H1 (cell line): ENCODE results near the gene AQP6. TPM values are rescaled to one million over a fixed set of nuclear protein-coding genes. Genes with fewer than 3 reads are reported as not detected.
A peak's percentile ranks its signal among the peaks of the same experiment; 100 is the strongest.

Experiments
- CTCF ChIA-PET: fragments of 300-600 bp; sonication (Branson Sonifier 250); formaldehyde crosslinking; loops from one replicate; lab custom pipeline; 2021; ENCODE audit not compliant: partially characterized antibody; lab: Charles Lee
- POLR2A ChIA-PET: fragments of 300-600 bp; sonication (Branson Sonifier 250); formaldehyde crosslinking; loops from one replicate; lab custom pipeline; 2021; ENCODE audit warnings: inconsistent platforms; ENCODE audit not compliant: partially characterized antibody; lab: Charles Lee
- DNase-seq, 2 experiments: peaks; one replicate each; pipeline versions ENCODE4 v3.0.0 to v3.0.0-alpha.2; 2010 to 2022; ENCODE audit warnings: low spot score in 2 of 2, low read depth in 1 of 2, mixed read lengths in 1 of 2
- FAIRE-seq: peaks from 2 replicates; lab custom pipeline; 2011; peaks lifted over from hg19 to GRCh38; lab: Jason Lieb, UNC
- H2AFZ ChIP-seq: 2 replicates; pipeline ENCODE4 v1.8.1; 2012; ENCODE audit warnings: low read length, inconsistent platforms
- H2AK5ac ChIP-seq: 2 replicates; pipeline ENCODE4 v1.6.1; 2013; ENCODE audit warnings: low read depth, low read length
- H2BK120ac ChIP-seq: replicated peaks from 2 replicates; pipeline ENCODE3; 2013; ENCODE audit warnings: low read depth, low read length, inconsistent platforms
- H2BK12ac ChIP-seq: 2 replicates; pipeline ENCODE4 v1.6.1; 2013; ENCODE audit warnings: low read depth, low read length
- H2BK15ac ChIP-seq: 2 replicates; pipeline ENCODE4 v1.6.1; 2013; ENCODE audit warnings: low read length
- H2BK20ac ChIP-seq: 2 replicates; pipeline ENCODE4 v1.6.1; 2013; ENCODE audit warnings: low read length
- H2BK5ac ChIP-seq: 2 replicates; pipeline ENCODE4 v1.6.1; 2013; ENCODE audit warnings: low read depth, low read length
- H3K14ac ChIP-seq: 2 replicates; pipeline ENCODE4 v1.6.1; 2013; ENCODE audit warnings: inconsistent platforms; ENCODE audit not compliant: insufficient read length
- H3K18ac ChIP-seq: 2 replicates; pipeline ENCODE4 v1.6.1; 2013; ENCODE audit warnings: low read length; ENCODE audit errors: extremely low read depth
- H3K23ac ChIP-seq: 2 replicates; pipeline ENCODE4 v1.6.1; 2013; ENCODE audit warnings: inconsistent platforms; ENCODE audit not compliant: insufficient read length
- H3K23me2 ChIP-seq: 2 replicates; pipeline ENCODE4 v1.6.1; 2013; ENCODE audit warnings: low read depth, low read length
- H3K27ac ChIP-seq: 2 replicates; pipeline ENCODE4 v1.6.1; 2011; ENCODE audit warnings: low read depth, low read length, inconsistent platforms
- H3K27me3 ChIP-seq, 4 experiments: replicated peaks in 1 of 4; 1 replicate in 1 of 4; 2 replicates in 3 of 4; pipeline versions ENCODE4 v1.6.1 to v1.8.1; 2011 to 2013; ENCODE audit warnings: low read length in 3 of 4, mild to moderate bottlenecking in 3 of 4, inconsistent platforms in 2 of 4, mixed read lengths in 2 of 4, moderate library complexity in 1 of 4; ENCODE audit not compliant: control insufficient read depth in 3 of 4, insufficient read depth in 3 of 4; ENCODE audit errors: extremely low read depth in 1 of 4
- H3K36me3 ChIP-seq, 4 experiments: 2 replicates each; pipeline versions ENCODE4 v1.6.1 to v1.8.1; 2011 to 2013; ENCODE audit warnings: mild to moderate bottlenecking in 4 of 4, low read length in 3 of 4, moderate library complexity in 2 of 4, control low read depth in 1 of 4, inconsistent platforms in 1 of 4; ENCODE audit not compliant: insufficient read depth in 4 of 4, control insufficient read depth in 2 of 4
- H3K4ac ChIP-seq: replicated peaks from 2 replicates; pipeline ENCODE3; 2013; ENCODE audit warnings: low read length, low read depth, mixed read lengths, inconsistent platforms; ENCODE audit not compliant: insufficient read length
- H3K4me1 ChIP-seq, 4 experiments: replicated peaks in 1 of 4; 1 replicate in 1 of 4; 2 replicates in 3 of 4; pipeline versions ENCODE4 v1.6.1 to v1.8.1; 2011 to 2013; ENCODE audit warnings: low read length in 3 of 4, inconsistent platforms in 2 of 4, mixed read lengths in 1 of 4; ENCODE audit not compliant: insufficient read depth in 4 of 4, control insufficient read depth in 3 of 4
- H3K4me2 ChIP-seq, 2 experiments: 2 replicates each; pipeline versions ENCODE4 v1.6.1 to v1.8.1; 2011 to 2013; ENCODE audit warnings: low read depth in 2 of 2, low read length in 2 of 2, control low read depth in 1 of 2, inconsistent platforms in 1 of 2, mild to moderate bottlenecking in 1 of 2; ENCODE audit not compliant: insufficient read depth in 1 of 2
- H3K4me3 ChIP-seq, 4 experiments: fragments of 200-600, 300-600 bp in 1 of 4; sonication (generic), shearing (Covaris generic), sonication (Bioruptor Twin) in 1 of 4; 2 replicates each; pipeline versions ENCODE4 v1.5.1 to v1.8.1; 2011 to 2016; ENCODE audit warnings: low read length in 4 of 4, low read depth in 3 of 4, control low read depth in 2 of 4, inconsistent platforms in 2 of 4, mild to moderate bottlenecking in 2 of 4, mixed read lengths in 1 of 4, moderate library complexity in 1 of 4; ENCODE audit not compliant: insufficient read depth in 2 of 4; ENCODE audit errors: extremely low read depth in 1 of 4
- H3K56ac ChIP-seq: replicated peaks from 2 replicates; pipeline ENCODE3; 2013; ENCODE audit warnings: low read depth, mild to moderate bottlenecking, mixed read lengths, low read length, inconsistent platforms; ENCODE audit not compliant: insufficient read length
- H3K79me1 ChIP-seq: 2 replicates; pipeline ENCODE4 v1.6.1; 2013; ENCODE audit warnings: low read depth, low read length, control low read depth
- H3K79me2 ChIP-seq, 2 experiments: 2 replicates each; pipeline versions ENCODE4 v1.6.1 to v1.8.1; 2012 to 2013; ENCODE audit warnings: low read length in 2 of 2, mild to moderate bottlenecking in 2 of 2, inconsistent platforms in 1 of 2; ENCODE audit not compliant: insufficient read depth in 2 of 2, control insufficient read depth in 1 of 2
- H3K9ac ChIP-seq, 4 experiments: replicated peaks in 1 of 4; 1 replicate in 1 of 4; 2 replicates in 3 of 4; pipeline versions ENCODE4 v1.6.1 to v1.8.1; 2011 to 2013; ENCODE audit warnings: low read depth in 3 of 4, low read length in 3 of 4, control low read depth in 2 of 4, mild to moderate bottlenecking in 2 of 4, moderate library complexity in 2 of 4, inconsistent platforms in 1 of 4; ENCODE audit errors: extremely low read depth in 1 of 4
- H3K9me3 ChIP-seq, 2 experiments: 2 replicates each; pipeline versions ENCODE4 v1.6.1 to v1.8.1; 2012 to 2013; ENCODE audit warnings: mild to moderate bottlenecking in 2 of 2, moderate library complexity in 2 of 2, control low read depth in 1 of 2, inconsistent platforms in 1 of 2, low read depth in 1 of 2, low read length in 1 of 2, mixed read lengths in 1 of 2; ENCODE audit not compliant: insufficient read depth in 2 of 2
- H4K20me1 ChIP-seq, 2 experiments: replicated peaks in 1 of 2; 2 replicates each; pipeline versions ENCODE3 to v1.8.1; 2011 to 2013; ENCODE audit warnings: inconsistent platforms in 2 of 2, low read length in 2 of 2, mild to moderate bottlenecking in 1 of 2; ENCODE audit not compliant: insufficient read depth in 2 of 2, control insufficient read depth in 1 of 2
- H4K5ac ChIP-seq: 2 replicates; pipeline ENCODE4 v1.6.1; 2013; ENCODE audit warnings: low read length, low read depth, mixed read lengths, inconsistent platforms; ENCODE audit not compliant: insufficient read length
- H4K8ac ChIP-seq: 2 replicates; pipeline ENCODE4 v1.8.0; 2013; ENCODE audit warnings: mild to moderate bottlenecking, moderate library complexity, low read length, inconsistent platforms; ENCODE audit not compliant: insufficient read depth; ENCODE audit errors: extremely low read depth
- H4K91ac ChIP-seq: replicated peaks from 2 replicates; pipeline ENCODE3; 2013; ENCODE audit warnings: low read length, mixed read lengths, inconsistent platforms; ENCODE audit not compliant: insufficient read length
- CHD2 ChIP-seq: IDR thresholded peaks from 2 replicates; pipeline ENCODE4 v1.6.1; 2012; ENCODE audit warnings: low read length, improper control_type of control experiment
- SIX5 ChIP-seq: IDR thresholded peaks from 2 replicates; pipeline ENCODE4 v1.6.1; 2011; ENCODE audit warnings: mild to moderate bottlenecking, low read depth, low read length
- ZNF274 ChIP-seq: IDR thresholded peaks from 2 replicates; pipeline ENCODE4 v1.7.0; 2012; ENCODE audit warnings: low read length, borderline replicate concordance; ENCODE audit errors: extremely low read depth
- WGBS, 2 experiments: shearing (Covaris generic) in 1 of 2; methylation state at CpG; one replicate each; pipeline versions ENCODE4 v1.1.6 to v1.1.7; 2013 to 2015; ENCODE audit warnings: low lambda C conversion rate in 2 of 2, mixed read lengths in 2 of 2, inconsistent platforms in 1 of 2, low coverage in 1 of 2, missing lambda C conversion rate in 1 of 2; ENCODE audit not compliant: insufficient replicate concordance in 2 of 2, insufficient coverage in 1 of 2, insufficient read length in 1 of 2; ENCODE audit errors: extremely low coverage in 1 of 2, missing lambda C conversion rate in 1 of 2; 5-methylcytosine and 5-hydroxymethylcytosine counted together
- polyA plus RNA-seq, 7 experiments: library from polyadenylated mRNA; depleted of rRNA in 3 of 7; stranded (reverse) in 5 of 7; unstranded in 2 of 7; fragments of >200 nt in 5 of 7; fragments of 200-250 nt in 2 of 7; gene quantifications; 1 replicate in 5 of 7; 2 replicates in 1 of 7; 4 replicates in 1 of 7; pipeline versions ENCODE4 v1.2.1 to v1.2.3, GENCODE V29; 2011 to 2013; ENCODE audit warnings: missing spikeins in 2 of 7, mixed read lengths in 2 of 7
- total RNA-seq: library from RNA; stranded (reverse); fragmentation: NEBNext Ultra II Directional; extraction: Animal tissue kit (Norgen Biotek cat#: 25700); gene quantifications from 2 replicates; pipeline ENCODE4 v1.2.1, GENCODE V29; 2021
- TF ChIP-seq, protein P1 (sequence below): IDR thresholded peaks from 2 replicates; pipeline ENCODE4 v1.6.1; 2012; ENCODE audit warnings: low read length, inconsistent platforms
- TF ChIP-seq, protein P2 (sequence below): IDR thresholded peaks from 2 replicates; pipeline ENCODE4 v1.6.1; 2011; ENCODE audit warnings: low read length, improper control_type of control experiment

AQP6 gene
- total and polyA plus RNA-seq, 2 of the 8 experiments (the other 6 are each of a cell fraction or from before 2014, with no cell fraction given): 0.03 to 0.17 TPM

DNA sequence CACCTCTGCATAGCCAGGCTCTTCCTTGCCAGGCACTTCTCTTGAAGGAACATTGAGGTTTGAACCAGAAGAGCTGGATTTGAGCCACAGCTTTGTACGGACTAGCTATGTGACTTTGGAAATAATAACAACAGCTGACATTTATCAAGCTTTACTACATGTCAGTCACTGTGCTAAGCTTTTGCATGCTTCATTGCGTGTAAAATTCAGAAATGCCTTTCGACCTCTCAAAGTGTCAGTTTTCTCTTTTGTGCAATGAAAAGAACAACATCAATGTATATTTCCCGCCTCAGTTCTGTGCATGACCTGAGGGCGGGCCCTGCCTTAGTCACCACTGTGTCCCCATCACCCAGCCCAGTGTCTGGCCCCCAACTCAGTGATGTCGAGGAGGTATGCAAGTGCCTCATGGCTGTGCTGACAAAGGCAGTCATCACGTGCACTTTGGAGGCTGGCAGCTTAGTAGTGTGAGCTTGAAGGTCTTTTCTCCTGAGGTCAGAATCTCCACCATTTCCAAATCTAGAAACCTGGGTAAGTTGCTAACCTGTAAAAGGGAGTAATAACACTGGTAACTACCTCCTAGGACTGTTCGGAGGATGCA lies 40.1 kb upstream of the AQP6 start:
- ChIA-PET POLR2A (interaction anchor here (1.3 kb wide), 1 partner anchor 104 kb away, joined by 3 read pairs; the partner anchor contains the start of gene NCKAP5L), CTCF (interaction anchor here (0.8 to 6.5 kb wide), 9 partner anchors 9 to 124 kb away, joined by 3 to 53 read pairs (median 5); no protein-coding TSS in a partner anchor)
- H4K91ac ChIP-seq: no peak overlapping the region
- no peak overlapping the region for H3K4ac ChIP-seq
- no peak overlapping the region for H2BK20ac ChIP-seq
- H3K4me1 ChIP-seq: no peaks in the 10 kb centered on the region
- H2AK5ac ChIP-seq: no peak overlapping the region
- H3K9ac ChIP-seq: no peak overlapping the region
- H2BK12ac ChIP-seq: no peak overlapping the region
- H4K8ac ChIP-seq: peak overlapping the region; percentile 38; the same call in 1 of the 2 replicates
- H3K79me1 ChIP-seq: no peaks in the 10 kb centered on the region
- H3K9me3 ChIP-seq: no peaks in the 10 kb centered on the region
- no peak overlapping the region for H3K4me3 ChIP-seq
- H2BK15ac ChIP-seq: no peak overlapping the region
- no peaks in the 10 kb centered on the region for H3K36me3 ChIP-seq
- TF ChIP-seq SIX5 (no peak), CHD2 (no peak), ZNF274 (no peak)
- TF ChIP-seq, protein P1, sequence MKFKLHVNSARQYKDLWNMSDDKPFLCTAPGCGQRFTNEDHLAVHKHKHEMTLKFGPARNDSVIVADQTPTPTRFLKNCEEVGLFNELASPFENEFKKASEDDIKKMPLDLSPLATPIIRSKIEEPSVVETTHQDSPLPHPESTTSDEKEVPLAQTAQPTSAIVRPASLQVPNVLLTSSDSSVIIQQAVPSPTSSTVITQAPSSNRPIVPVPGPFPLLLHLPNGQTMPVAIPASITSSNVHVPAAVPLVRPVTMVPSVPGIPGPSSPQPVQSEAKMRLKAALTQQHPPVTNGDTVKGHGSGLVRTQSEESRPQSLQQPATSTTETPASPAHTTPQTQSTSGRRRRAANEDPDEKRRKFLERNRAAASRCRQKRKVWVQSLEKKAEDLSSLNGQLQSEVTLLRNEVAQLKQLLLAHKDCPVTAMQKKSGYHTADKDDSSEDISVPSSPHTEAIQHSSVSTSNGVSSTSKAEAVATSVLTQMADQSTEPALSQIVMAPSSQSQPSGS: no peak
- TF ChIP-seq, protein P2, sequence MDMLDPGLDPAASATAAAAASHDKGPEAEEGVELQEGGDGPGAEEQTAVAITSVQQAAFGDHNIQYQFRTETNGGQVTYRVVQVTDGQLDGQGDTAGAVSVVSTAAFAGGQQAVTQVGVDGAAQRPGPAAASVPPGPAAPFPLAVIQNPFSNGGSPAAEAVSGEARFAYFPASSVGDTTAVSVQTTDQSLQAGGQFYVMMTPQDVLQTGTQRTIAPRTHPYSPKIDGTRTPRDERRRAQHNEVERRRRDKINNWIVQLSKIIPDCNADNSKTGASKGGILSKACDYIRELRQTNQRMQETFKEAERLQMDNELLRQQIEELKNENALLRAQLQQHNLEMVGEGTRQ: no peak
- 92% methylated on average over 8 of the region's 8 CpGs; no CpG with 5 or more reads in 1 of the 2 experiments for WGBS, 2 experiments
- H4K20me1 ChIP-seq: no peaks in the 10 kb centered on the region
- H2BK120ac ChIP-seq: no peak overlapping the region
- H3K23ac ChIP-seq: peak overlapping the region; percentile 39
- no peak overlapping the region for H3K14ac ChIP-seq
- H3K27ac ChIP-seq: no peak overlapping the region
- no peaks in the 10 kb centered on the region; a peak in 1 of 7 replicates for H3K27me3 ChIP-seq
- no peaks in the 10 kb centered on the region for H3K79me2 ChIP-seq
- H2AFZ ChIP-seq: no peak overlapping the region
- DNase-seq: no peak
- H3K4me2 ChIP-seq: no peak overlapping the region
- H3K18ac ChIP-seq: no peak overlapping the region
- no peak overlapping the region for H4K5ac ChIP-seq
- no peak for FAIRE-seq
- no peak overlapping the region for H2BK5ac ChIP-seq
- H3K56ac ChIP-seq: no peak overlapping the region
- no peaks in the 10 kb centered on the region for H3K23me2 ChIP-seq
